T-helper 2 cell treated with Interferon-gamma antibody and Interleukin-4, amounts not matched to agents 5 μg/mL and 100 μg/mL, for 36 hours (primary cell): Measurements from ENCODE around the gene PRSS48.

Experiments used
- DNase-seq: peaks from one replicate; pipeline ENCODE4 v3.0.0; 2021; ENCODE audit warnings: low spot score
- H3K27ac Mint-ChIP-seq: one replicate; pipeline ENCODE4 v1.8.0; 2021; ENCODE audit warnings: mild to moderate bottlenecking, mixed read lengths
- H3K27me3 Mint-ChIP-seq: one replicate; pipeline ENCODE4 v1.8.0; 2021; ENCODE audit warnings: low read depth, mixed read lengths
- H3K36me3 Mint-ChIP-seq: one replicate; pipeline ENCODE4 v1.8.0; 2021; ENCODE audit warnings: low read depth, mixed read lengths
- H3K4me1 Mint-ChIP-seq: one replicate; pipeline ENCODE4 v1.8.0; 2021; ENCODE audit warnings: low read depth, mixed read lengths
- H3K4me3 Mint-ChIP-seq: one replicate; pipeline ENCODE4 v1.8.0; 2022; ENCODE audit warnings: mild to moderate bottlenecking, moderate library complexity, mixed read lengths
- H3K9me3 Mint-ChIP-seq: one replicate; pipeline ENCODE4 v1.8.0; 2021; ENCODE audit warnings: mixed read lengths

Gene PRSS48

GRCh38 chr4:151284534-151285245, 7.7 kb downstream of the PRSS48 start:
- DNase-seq: no peak
- Mint-ChIP-seq H3K4me1 (no peaks in the 10 kb centered on the region), H3K9me3 (no peaks in the 10 kb centered on the region), H3K27me3 (peaks cover 3% of the 10 kb centered on the region), H3K4me3 (no peak overlapping the region), H3K27ac (no peak overlapping the region), H3K36me3 (no peaks in the 10 kb centered on the region)

GRCh38 chr4:151287409-151287808, 10.4 kb downstream of the PRSS48 start:
- H3K9me3 Mint-ChIP-seq: no peaks in the 10 kb centered on the region
- DNase-seq: no peak
- H3K4me3 Mint-ChIP-seq: no peak overlapping the region
- H3K27ac Mint-ChIP-seq: no peak overlapping the region
- no peaks in the 10 kb centered on the region for H3K4me1 Mint-ChIP-seq
- H3K27me3 Mint-ChIP-seq: no peaks in the 10 kb centered on the region
- no peaks in the 10 kb centered on the region for H3K36me3 Mint-ChIP-seq

DNA sequence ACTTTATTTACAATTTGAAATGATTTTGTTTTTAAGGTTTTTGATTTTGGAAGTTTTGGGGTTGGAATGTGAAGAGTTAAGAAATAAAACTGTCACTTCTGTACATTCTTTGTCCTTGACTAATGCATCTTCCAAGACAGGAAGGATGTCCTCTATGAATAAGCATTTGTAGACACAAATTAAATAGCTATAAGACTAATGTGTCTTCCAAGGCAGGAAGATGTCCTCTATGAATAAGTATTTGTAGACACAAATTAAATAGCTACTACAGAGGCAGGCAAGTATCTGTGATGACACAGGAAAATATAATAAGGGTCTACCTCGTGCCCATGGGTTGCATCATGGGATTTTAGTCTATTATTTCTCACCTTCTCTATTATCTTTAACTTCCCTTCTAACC, 14.5 kb downstream of the PRSS48 start:
- H3K27ac Mint-ChIP-seq: no peak overlapping the region
- H3K27me3 Mint-ChIP-seq: no peaks in the 10 kb centered on the region
- H3K36me3 Mint-ChIP-seq: no peaks in the 10 kb centered on the region
- DNase-seq: no peak
- no peak overlapping the region for H3K4me3 Mint-ChIP-seq
- H3K4me1 Mint-ChIP-seq: no peaks in the 10 kb centered on the region
- H3K9me3 Mint-ChIP-seq: no peaks in the 10 kb centered on the region

DNA sequence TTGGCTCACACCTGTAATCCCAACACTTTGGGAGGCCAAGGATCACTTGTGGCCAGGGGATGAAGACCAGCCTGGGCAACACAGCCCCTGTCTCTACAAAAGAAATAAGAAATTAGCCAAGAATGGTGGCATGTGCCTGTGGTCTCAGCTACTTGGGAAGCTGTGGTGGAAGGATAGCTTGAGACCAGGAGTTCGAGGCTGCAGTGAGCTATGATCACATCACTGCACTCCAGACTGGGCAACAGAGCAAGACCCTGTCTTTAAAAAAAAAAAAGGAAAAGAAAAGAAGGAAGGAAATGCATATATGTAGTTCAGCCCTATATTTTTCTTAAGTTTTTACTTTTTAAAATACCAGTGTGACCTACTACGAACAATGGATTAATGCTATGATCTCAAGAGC, 15.1 kb downstream of the PRSS48 start:
- no peaks in the 10 kb centered on the region for H3K9me3 Mint-ChIP-seq
- no peak overlapping the region for H3K27ac Mint-ChIP-seq
- no peaks in the 10 kb centered on the region for H3K27me3 Mint-ChIP-seq
- no peaks in the 10 kb centered on the region for H3K4me1 Mint-ChIP-seq
- H3K4me3 Mint-ChIP-seq: no peak overlapping the region
- no peak for DNase-seq
- H3K36me3 Mint-ChIP-seq: no peaks in the 10 kb centered on the region

- no peaks in the 10 kb centered on the region for H3K27me3 Mint-ChIP-seq
- H3K27ac Mint-ChIP-seq: no peak overlapping the region
- H3K36me3 Mint-ChIP-seq: no peaks in the 10 kb centered on the region
- H3K4me1 Mint-ChIP-seq: no peaks in the 10 kb centered on the region
- H3K4me3 Mint-ChIP-seq: no peak overlapping the region
- no peak for DNase-seq
- no peaks in the 10 kb centered on the region for H3K9me3 Mint-ChIP-seq
Measured at GRCh38 chr4:151294833-151295496, 18.0 kb downstream of the PRSS48 start.

- H3K27me3 Mint-ChIP-seq: no peaks in the 10 kb centered on the region
- no peaks in the 10 kb centered on the region for H3K36me3 Mint-ChIP-seq
- no peaks in the 10 kb centered on the region for H3K4me1 Mint-ChIP-seq
- no peak overlapping the region for H3K4me3 Mint-ChIP-seq
- no peak overlapping the region for H3K27ac Mint-ChIP-seq
- DNase-seq: no peak
- no peaks in the 10 kb centered on the region for H3K9me3 Mint-ChIP-seq
Measured at GRCh38 chr4:151296227-151296626, 19.3 kb downstream of the PRSS48 start.

DNA sequence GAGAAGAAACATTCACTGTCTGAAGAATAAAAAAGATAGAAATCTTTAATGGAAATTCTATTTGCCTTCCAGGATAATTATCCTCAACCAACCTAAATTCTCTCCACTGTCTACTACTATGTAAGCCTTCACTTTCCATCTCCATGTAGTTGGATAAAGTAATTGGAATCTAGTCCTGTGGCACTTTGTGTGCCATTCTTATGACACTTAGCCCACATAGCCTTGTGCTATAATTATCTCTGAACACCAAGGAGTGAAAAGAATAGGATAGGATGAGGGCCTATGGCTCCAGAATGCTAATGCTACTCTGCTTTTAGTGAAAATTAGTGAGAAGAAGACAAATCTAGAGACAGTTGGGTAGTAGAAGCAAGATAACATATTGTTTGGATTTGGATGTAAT, 20.2 kb downstream of the PRSS48 start:
- Mint-ChIP-seq H3K4me1 (no peaks in the 10 kb centered on the region), H3K9me3 (no peaks in the 10 kb centered on the region), H3K36me3 (no peaks in the 10 kb centered on the region), H3K27ac (no peak overlapping the region), H3K4me3 (no peak overlapping the region), H3K27me3 (no peaks in the 10 kb centered on the region)
- DNase-seq: no peak

DNA sequence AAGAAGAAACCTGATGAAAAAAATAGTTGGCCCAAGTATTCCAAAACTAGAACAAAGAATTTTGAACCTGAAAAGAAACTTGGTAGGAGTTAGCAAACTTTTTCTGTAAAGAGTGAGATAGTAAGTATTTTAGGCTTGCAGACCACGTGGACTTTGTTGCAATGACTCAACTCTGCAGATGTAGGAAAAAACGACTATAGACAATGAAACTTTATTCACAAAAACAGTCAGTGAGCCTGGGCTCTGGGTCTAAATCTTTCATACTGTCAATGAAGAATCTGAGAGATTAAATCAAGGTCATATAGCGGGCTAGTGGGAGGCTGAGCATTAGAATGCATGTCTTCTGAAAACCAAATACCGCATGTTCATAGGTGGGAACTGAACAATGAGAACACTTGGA, 25.5 kb downstream of the PRSS48 start:
- DNase-seq: no peak
- Mint-ChIP-seq H3K27ac (no peak overlapping the region), H3K36me3 (no peaks in the 10 kb centered on the region), H3K9me3 (no peaks in the 10 kb centered on the region), H3K4me3 (no peak overlapping the region), H3K4me1 (no peaks in the 10 kb centered on the region), H3K27me3 (peaks cover 3% of the 10 kb centered on the region)

- Mint-ChIP-seq H3K27ac (no peak overlapping the region), H3K9me3 (no peaks in the 10 kb centered on the region), H3K4me1 (no peaks in the 10 kb centered on the region), H3K4me3 (no peak overlapping the region), H3K36me3 (no peaks in the 10 kb centered on the region), H3K27me3 (peaks cover 3% of the 10 kb centered on the region)
- DNase-seq: no peak
Measured at GRCh38 chr4:151304226-151304625, 27.3 kb downstream of the PRSS48 start.

- no peak overlapping the region for H3K4me3 Mint-ChIP-seq
- H3K27me3 Mint-ChIP-seq: peaks cover 3% of the 10 kb centered on the region
- no peaks in the 10 kb centered on the region for H3K4me1 Mint-ChIP-seq
- no peaks in the 10 kb centered on the region for H3K9me3 Mint-ChIP-seq
- no peaks in the 10 kb centered on the region for H3K36me3 Mint-ChIP-seq
- no peak for DNase-seq
- H3K27ac Mint-ChIP-seq: no peak overlapping the region
Measured at GRCh38 chr4:151304755-151305154, 27.8 kb downstream of the PRSS48 start.

DNA sequence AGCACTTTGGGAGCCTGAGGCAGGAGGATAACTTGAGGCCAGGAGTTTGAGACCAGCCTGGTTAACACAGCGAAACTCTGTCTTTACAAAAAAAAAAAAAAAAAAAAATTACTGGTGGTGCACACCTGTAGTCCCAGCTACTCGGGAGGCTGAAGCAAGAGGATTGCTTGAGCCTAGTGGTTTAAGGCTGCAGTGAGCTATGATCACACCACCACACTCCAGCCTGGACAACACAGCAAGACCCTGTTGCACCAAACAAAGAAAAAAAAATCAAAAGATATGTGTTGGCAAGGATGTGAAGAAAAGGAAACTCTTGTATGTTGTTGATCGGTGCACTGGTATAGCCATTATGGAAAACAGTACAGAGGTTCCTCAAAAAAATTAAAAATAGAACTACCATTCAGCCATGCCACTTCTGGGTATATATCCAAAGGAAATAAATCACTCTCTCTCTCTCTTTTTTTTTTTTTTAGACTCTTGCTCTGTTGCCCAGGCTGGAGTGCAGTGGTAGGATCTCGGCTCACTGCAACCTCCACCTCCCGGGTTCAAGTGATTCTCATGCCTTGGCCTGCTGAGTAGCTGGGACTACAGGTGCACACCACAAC, 33.3 kb downstream of the PRSS48 start:
- H3K27me3 Mint-ChIP-seq: no peaks in the 10 kb centered on the region
- H3K4me1 Mint-ChIP-seq: no peaks in the 10 kb centered on the region
- H3K36me3 Mint-ChIP-seq: no peaks in the 10 kb centered on the region
- no peak overlapping the region for H3K27ac Mint-ChIP-seq
- no peak for DNase-seq
- H3K9me3 Mint-ChIP-seq: no peaks in the 10 kb centered on the region
- H3K4me3 Mint-ChIP-seq: no peak overlapping the region

DNA sequence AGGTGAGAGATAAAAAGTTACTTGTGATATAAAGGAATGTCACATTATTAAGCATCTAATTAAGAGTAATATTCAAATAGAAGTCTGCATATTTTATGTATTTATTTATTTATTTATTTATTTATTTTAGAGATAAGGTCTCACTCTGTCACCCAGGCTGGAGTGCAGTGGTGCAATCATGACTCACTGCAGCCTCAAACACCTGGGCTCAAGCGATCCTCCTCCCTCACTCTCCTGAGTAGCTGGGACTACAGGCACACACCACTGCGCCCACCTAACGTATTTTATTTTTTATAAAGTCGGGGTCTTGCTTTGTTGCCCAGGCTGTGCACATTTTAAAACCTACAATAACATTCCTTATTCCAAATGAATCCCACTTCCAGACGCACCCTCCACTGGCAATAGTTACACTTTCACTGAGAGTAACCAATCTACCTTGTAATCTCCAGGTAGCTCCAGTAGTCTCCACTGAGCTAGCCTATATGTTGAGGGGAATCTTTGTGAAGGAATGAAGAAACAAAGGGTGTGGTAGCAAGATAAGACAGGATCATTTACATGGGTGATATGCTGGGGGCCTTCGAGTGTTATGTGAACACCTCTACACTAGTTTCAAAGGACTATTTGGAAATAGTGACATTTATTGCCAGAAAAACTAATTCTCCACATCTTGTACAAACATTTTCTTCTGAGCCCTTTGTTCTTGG, 36.5 kb downstream of the PRSS48 start:
- DNase-seq: no peak
- Mint-ChIP-seq H3K36me3 (no peaks in the 10 kb centered on the region), H3K27me3 (no peaks in the 10 kb centered on the region), H3K4me1 (no peaks in the 10 kb centered on the region), H3K27ac (no peak overlapping the region), H3K9me3 (no peaks in the 10 kb centered on the region), H3K4me3 (no peak overlapping the region)

DNA sequence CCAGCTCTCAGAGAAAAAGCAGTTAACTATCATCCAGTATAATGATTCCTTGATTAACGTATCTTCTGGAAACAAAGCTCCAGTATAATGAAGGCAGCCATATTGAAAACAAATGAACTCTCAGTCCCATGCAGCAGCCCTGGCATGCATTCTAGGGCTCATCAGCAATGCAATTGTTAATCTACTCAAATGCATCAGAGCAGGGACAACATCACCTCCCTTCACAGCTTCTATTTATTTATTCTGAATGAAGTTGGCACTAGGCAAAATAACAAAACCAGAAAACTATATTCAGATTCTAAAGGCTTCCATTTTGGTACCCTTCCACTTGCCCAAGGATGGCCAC, 37.0 kb downstream of the PRSS48 start:
- Mint-ChIP-seq H3K9me3 (no peaks in the 10 kb centered on the region), H3K4me1 (no peaks in the 10 kb centered on the region), H3K27me3 (no peaks in the 10 kb centered on the region), H3K36me3 (no peaks in the 10 kb centered on the region), H3K4me3 (no peak overlapping the region), H3K27ac (no peak overlapping the region)
- DNase-seq: no peak

- Mint-ChIP-seq H3K4me1 (no peaks in the 10 kb centered on the region), H3K36me3 (no peaks in the 10 kb centered on the region), H3K4me3 (no peak overlapping the region), H3K27me3 (no peaks in the 10 kb centered on the region), H3K9me3 (no peaks in the 10 kb centered on the region), H3K27ac (no peak overlapping the region)
- DNase-seq: no peak
Measured at GRCh38 chr4:151314479-151314878, 37.5 kb downstream of the PRSS48 start.
